NCI-H2196 treated with DMSO at 0.1 percent for 48 hours (cell line): Measurements from ENCODE around the gene CFAP54.
"Not testable (repeated sequence)": the region's sequence is repeated elsewhere in the genome, so short reads cannot be mapped to it uniquely, and the experiment has no call there.

Source experiments
- DNase-seq: peaks from one replicate; lab custom pipeline; 2025; ENCODE audit not compliant: unreplicated experiment; lab: John Stamatoyannopoulos, UW

The CFAP54 gene

GRCh38 chr12:96510306-96510764 lies 21.0 kb downstream of the CFAP54 start:
- DNase-seq = no peak

- DNase-seq = no peak
Observed at GRCh38 chr12:96513166-96513565, 23.8 kb downstream of the CFAP54 start.

- no peak for DNase-seq
Observed at GRCh38 chr12:96513681-96514080, 24.3 kb downstream of the CFAP54 start.

- DNase-seq = no peak
Observed at GRCh38 chr12:96514328-96514727, 25.0 kb downstream of the CFAP54 start.

GRCh38 chr12:96516472-96517430 lies 27.4 kb downstream of the CFAP54 start:
- DNase-seq = peak; percentile 7

GRCh38 chr12:96520767-96521166 lies 31.4 kb downstream of the CFAP54 start:
- DNase-seq = no peak

GRCh38 chr12:96521895-96522682 lies 32.7 kb downstream of the CFAP54 start:
- DNase-seq = no peak

GRCh38 chr12:96522690-96523089 lies 33.3 kb downstream of the CFAP54 start:
- no peak for DNase-seq

GRCh38 chr12:96526110-96526509 lies 36.7 kb downstream of the CFAP54 start:
- DNase-seq = no peak

GRCh38 chr12:96529912-96530311 lies 40.5 kb downstream of the CFAP54 start:
- DNase-seq = no peak

- DNase-seq = no peak
Observed at GRCh38 chr12:96534339-96534738, 45.0 kb downstream of the CFAP54 start.

GRCh38 chr12:96548384-96548783 lies 59.0 kb downstream of the CFAP54 start:
- DNase-seq = no peak

- no peak for DNase-seq
Observed at GRCh38 chr12:96549341-96549740, 60.0 kb downstream of the CFAP54 start.

- DNase-seq = no peak
Observed at GRCh38 chr12:96570579-96570978, 81.2 kb downstream of the CFAP54 start.

- no peak for DNase-seq
Observed at GRCh38 chr12:96571101-96571862, 81.9 kb downstream of the CFAP54 start.

- DNase-seq = peak; percentile 64
Observed at GRCh38 chr12:96578526-96579125, 89.2 kb downstream of the CFAP54 start.

- no peak for DNase-seq
Observed at GRCh38 chr12:96585977-96586376, 96.6 kb downstream of the CFAP54 start.

GRCh38 chr12:96587691-96588090 lies 98.3 kb downstream of the CFAP54 start:
- DNase-seq = no peak

- no peak for DNase-seq
Observed at GRCh38 chr12:96590970-96591369, 101.6 kb downstream of the CFAP54 start.

- DNase-seq = not testable (repeated sequence)
Observed at GRCh38 chr12:96604374-96604773, 115.0 kb downstream of the CFAP54 start.

- DNase-seq = no peak
Observed at GRCh38 chr12:96605684-96606083, 116.3 kb downstream of the CFAP54 start.
